ENCODE data around the gene ERVH48-1.
A peak's percentile ranks its signal among the peaks of the same experiment; 100 is the strongest.
"Not testable (repeated sequence)": the region's sequence is repeated elsewhere in the genome, so short reads cannot be mapped to it uniquely, and the experiment has no call there.

Gene ERVH48-1

DNA sequence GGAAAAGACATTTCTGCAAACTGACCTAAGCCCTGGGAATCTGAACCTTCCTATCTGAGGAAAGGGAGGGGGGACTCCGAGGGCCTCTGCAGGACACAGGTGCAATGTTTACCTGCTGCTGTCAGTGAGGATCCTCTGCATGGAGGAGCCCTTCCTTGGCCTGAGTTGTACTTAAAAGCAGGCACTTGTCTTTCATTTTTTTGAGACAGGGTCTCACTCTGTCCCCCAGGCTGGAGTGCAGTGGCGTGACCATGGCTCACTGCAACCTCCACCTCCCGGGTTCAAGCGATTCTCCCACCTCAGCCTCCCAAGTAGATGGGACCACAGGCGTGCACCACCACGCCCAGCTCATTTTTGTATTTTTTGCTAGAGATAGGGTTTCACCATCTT, 13.2 kb upstream of the ERVH48-1 start:
- not testable (repeated sequence) for DNase-seq

DNA sequence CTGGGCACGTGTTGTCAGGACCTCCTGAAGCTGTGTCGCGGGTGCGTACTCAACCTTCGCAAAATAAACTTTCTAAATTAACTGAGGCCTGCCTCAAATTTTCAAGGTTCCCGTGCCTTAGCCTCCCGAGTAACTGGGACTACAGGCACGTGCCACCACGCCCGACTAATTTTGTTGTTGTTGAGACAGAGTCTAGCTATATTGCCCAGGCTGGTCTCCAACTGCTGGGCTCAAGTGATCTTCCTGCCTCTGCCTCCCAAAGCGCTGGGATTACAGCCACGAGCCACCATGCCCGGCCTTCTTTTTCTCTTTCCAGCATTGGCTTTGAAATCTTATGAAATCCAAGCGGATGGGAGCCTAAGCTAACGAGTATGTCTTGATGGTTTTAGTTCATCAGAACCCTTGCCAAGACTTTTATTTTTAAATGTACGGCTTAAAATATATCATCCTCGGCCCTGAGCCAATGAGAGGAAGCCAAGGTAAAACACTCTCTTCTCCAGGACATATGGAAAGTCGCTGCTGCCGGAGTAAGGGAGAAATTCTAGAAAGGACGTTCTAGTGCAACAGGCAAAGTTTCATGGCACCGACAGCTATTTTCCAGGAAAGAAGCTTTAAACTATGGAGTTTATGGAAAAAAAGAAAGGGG, 12.7 kb upstream of the ERVH48-1 start:
- DNase-seq, result no peak

DNA sequence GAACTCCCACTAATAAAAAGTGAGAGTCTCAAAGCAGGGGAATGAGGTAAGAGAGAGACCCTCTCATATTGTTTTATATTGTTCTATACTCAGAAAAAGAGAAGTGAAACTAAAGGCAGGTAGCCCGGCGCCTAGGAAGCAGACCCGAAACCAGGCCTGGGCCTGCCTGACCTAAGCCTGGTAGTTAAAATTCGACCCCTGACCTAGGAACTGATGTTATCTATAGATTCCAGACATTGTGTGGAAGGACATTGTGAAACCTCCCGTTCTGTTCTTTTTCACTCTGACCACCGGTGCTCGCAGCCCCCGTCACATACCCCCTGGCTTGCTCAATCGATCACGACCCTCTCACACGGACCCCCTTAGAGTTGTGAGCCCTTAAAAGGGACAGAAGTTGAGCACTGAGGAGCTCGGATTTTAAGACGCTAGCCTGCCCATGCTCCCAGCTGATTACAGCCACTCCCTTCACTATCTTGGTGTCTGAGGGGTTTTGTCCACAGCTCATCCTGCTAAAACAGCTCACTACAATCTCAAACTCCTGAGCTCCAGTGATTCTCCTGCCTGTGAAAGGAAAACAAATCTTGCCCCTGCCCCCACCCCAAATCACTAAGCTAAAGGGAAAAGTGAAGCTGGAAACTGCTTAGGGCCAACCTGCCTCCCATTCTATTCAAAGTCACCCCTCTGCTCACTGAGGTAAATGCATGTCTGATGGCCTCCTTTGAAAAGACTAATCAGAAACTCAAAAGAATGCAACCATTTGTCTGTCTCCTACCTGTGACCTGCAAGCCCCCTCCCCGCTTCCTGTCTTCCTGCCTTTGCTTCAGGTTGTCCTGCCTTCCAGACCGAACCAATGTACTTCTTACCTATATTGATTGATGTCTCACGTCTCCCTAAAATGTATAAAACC, 11.9 kb upstream of the ERVH48-1 start:
- DNase-seq, result not testable (repeated sequence)

DNA sequence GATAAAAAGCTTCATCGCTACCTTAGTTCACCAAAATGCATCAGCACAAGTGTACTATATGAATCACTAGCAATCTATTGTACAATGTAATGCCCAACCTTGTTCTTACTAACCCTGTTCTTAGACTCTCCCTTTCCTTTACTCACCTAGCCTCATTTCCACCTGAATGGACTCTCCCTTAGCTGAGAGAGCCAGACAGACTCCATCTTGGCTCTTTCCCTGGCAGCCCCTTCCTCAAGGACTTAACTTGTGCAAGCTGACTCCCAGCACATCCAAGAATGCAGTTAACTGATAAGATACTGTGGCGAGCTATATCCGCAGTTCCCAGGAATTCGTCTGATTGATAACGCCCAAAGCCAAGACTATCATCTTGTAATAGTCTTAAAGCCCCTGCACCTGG, 10.9 kb upstream of the ERVH48-1 start:
- DNase-seq, result not testable (repeated sequence)

DNA sequence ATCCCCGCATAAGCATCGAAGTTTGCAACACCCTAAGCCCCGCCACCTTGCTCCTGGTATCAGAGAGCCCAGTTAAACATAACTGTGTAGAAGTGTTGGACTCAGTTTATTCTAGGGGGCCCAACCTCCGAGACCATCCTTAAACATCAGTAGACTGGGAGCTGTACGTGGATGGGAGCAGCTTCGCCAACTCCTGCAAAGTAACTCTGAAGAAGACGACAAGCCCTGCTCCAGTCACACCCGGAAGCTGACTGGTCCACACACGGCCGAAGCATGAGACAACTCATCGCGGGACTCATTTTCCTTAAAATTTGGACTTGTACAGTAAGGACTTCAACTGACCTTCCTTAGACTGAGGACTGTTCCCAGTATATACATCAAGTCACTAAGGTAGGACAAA, 8.5 kb upstream of the ERVH48-1 start:
- not testable (repeated sequence) for DNase-seq

DNA sequence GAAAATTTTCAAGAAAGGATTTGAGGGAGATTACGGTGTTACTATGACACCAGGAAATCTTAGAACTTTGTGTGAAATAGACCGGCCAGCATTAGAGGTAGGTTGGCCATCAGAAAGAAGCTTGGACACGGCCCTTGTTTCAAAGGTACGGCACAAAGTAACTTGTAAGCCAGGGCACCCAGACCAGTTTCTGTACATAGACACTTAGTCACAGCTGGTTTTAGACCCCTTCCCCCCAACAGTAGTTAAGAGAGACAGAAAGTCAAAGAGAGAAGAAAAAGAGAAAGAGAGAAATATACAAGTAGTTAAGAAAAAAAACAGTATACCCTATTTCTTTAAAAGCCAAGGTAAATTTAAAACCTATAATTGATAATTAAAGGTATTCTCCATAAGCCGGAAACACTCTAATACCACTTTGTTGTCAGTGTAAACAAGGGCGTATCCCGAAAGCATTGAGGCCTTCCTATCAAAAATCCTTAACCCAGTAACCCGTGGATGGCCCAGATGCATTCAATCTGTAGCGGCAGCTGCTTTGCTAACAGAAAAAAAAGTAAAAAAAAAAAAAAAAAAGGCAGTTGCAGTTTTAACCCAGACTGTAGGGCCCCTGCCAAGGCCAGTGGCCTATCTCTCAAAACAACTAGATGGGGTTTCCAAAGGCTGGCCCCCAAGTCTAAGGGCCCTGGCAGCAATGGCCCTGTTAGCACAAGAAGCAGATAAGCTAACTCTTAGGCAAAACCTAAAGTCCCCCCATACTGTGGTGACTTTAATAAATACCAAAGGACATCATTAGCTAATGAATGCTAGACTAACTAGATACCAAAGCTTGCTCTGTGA, 7.9 kb upstream of the ERVH48-1 start:
- not testable (repeated sequence) for DNase-seq

DNA sequence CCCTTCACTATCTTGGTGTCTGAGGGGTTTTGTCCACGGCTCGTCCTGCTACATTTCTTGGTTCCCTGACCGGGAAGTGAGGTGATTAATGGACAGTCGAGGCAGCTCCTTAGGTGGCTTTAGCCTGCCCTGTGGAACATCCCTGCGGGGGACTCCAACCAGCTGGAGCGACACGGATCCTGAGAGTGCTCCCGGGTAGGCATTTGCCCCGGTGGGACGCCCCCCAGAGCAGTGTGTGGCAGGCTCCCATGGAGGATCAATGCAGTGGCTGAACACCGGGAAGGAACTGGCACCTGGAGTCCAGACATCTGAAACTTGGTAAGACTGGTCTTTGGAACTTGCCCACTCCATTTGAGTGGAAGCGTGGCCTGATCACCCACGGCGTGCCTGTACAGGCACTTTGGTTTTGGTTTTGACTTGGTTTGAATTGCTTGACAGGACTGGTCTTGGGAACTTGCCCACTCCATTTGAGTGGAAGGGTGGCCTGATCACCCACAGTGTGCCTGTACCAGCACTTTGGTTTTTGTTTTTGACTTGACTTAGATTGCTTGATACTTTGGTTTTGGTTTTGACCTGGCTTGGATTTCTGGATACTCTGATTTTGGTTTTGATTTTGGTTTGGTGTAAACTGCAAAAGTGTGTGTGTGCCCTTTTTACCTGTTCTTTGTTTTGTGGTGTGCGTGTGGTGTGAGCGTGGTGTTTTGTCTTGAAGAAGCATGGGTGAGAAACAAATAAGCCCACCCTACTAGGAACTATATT, 7.1 kb upstream of the ERVH48-1 start:
- not testable (repeated sequence) for DNase-seq

DNA sequence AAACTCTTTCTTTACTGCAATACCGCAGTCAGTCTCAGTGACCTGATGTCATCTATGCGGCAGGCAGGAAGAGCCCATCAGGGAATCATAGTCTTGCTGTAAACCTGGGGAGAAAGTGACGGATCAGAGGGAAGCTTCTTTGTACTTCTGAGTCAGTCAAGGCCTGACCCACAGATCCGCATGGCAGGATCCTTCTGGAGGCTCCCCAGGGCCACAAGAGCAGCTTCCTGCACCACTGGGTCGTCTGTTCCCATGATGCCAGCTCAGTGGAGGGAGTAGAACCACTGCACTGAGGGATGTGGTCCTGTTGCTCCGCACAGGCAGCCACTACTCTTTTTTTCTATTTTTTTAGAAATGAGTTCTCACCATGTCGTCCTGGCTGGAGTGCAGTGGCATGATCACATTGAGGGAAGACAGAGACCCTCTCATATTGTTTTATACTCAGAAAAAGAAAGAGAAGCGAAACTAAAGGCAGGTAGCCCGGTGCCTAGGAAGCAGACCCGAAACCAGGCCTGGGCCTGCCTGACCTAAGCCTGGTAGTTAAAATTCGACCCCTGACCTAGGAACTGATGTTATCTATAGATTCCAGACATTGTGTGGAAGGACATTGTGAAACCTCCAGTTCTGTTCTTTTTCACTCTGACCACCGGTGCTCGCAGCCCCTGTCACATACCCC, 6.3 kb upstream of the ERVH48-1 start:
- DNase-seq, result no peak

DNA sequence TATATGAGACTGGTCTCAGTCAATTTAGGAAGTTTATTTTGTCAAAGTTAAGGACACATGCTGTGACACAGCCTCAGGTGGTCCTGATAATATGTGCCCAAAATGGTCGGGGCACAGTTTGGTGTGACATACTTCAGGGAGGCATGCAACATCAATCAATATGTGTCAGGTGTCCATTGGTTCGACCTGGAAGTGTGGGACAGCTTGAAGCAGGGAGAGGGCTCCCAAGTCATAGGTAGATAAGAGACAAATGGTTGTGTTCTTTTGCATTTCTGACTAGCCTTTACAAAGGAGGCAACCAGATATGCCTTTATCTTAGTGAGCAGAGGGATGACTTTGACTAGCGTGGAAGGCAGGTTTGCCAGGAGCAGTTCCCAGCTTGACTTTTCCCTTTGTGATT, 4.5 kb upstream of the ERVH48-1 start:
- no peak for DNase-seq

DNA sequence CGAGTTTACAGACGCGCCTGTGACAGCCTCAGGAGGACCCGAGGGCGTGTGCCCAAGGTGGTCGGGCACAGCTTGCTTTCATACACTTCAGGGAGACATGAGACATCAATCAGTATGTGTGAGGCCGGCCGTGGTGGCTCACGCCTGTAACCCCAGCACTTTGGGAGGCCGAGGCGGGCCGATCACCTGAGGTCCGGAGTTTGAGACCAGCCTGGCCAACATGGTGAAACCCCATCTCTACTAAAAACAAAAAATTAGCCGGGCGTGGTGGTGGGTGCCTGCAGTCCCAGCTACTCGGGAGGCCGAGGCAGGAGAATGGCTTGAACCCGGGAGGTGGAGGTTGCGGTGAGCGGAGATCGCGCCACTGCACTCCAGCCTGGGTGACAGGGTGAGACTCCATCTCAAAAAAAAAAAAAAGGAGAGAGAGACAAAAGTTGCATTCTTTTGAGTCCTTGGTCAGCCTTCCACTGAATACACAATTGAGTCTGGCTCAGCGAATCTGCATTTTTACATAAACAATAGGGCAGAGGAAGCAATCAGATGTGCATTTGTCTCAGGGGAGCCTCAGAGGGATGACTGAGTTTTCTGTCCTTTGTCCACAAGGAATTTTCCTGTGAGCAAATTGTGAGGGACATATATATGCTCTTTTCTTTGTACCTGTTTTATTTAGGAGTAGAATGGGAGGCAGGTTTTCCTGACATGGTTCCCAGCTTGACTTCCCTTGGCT, 2.2 kb upstream of the ERVH48-1 start:
- not testable (repeated sequence) for DNase-seq

DNA sequence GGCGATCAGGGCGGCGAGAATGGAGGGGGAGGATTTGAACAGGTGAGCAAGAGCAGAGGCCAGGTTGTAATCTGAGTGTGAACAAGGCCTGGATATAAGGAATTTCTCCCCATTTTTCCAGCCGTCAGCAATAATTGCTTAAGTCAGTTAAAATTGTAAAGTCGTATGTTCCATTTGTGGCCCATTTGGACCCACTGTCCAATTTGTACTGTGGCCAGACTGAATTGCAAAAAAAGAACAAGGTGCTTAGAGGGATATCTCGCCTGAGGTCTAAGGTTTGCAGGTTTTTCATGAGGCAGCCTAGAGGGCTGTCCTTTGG, 1.0 kb downstream of the ERVH48-1 start:
- no peak for DNase-seq

DNA sequence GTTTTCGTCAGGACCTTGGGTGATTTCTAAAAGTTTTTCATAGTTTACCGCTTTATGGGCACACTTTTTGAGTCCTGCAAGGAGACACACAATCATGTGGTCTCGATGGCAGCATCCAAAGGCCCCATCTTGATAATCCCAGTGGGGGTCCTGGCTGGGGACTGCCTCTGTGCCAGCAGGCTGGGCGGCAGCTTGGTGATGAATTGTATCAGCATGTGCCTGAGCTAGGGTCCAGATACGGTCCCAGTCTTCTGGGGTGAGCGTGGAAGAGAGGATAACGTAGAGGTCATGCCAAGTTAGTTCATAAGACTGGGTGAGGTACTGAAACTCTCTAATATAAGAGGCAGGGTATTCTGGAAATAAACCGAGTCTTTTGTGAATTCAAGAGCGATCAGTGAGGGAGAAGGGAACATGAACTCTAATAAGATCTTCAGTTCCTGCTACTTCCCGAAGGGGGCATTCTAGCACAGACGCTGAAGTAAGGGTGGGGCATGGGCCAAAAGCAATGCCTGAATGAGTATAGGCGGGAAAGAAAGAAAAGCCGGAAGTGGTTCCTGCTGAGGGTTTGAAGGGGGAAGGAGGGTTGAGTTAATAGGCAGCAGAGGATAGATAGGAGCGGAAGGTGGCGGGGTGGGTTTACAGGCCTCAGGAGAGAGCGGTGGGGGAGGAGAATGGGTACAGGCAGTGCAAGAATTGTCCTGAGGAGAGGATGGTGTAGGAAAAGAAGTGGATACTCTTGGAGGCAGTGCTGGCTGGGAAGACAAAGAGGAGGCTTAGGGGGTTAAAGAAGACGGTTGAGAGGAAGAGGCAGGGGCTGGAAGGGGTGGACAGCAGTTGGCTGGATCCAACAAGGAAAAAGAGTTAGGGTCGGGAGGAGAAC, 1.6 kb downstream of the ERVH48-1 start:
- peak; percentile 75 for DNase-seq

DNA sequence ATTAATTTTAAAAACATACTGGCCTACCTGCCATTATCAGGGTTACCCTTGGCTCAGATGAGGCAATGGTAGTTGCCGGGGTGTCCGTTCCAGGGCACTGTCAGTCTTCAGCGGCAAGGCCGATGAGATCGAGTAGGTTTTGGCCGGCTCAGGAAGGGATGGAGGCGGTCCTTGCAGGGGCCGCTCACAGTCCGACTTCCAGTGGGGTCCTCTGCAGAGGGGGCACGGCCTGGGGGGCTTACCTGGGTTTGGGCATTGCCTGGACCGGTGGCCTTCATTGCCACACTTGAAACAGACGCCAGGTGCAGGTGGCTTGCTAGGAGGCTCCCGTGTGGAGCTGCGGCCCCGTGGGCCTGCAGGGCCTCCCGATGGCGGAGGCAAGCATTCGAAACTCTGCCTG, 2.5 kb downstream of the ERVH48-1 start:
- DNase-seq, result no peak

DNA sequence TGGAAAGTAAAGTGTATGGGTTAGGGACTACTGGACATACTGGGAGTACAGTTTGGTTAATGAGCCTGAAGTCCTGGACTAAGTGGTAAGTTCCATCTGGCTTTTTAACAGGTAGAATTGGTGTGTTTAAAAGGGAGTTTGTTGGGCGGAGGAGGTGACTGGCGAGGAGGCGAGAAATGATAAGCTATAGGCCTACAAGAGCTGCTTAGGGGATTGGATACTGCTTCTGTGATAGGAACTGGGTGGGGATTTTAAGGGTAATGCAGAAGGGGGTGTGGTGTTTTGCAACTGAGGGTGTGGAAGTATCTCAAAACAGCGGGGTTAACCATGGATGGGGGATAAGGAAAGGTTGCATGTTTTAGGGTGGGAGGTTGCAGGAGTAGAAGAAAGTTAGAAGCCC, 3.5 kb downstream of the ERVH48-1 start:
- DNase-seq, result no peak

DNA sequence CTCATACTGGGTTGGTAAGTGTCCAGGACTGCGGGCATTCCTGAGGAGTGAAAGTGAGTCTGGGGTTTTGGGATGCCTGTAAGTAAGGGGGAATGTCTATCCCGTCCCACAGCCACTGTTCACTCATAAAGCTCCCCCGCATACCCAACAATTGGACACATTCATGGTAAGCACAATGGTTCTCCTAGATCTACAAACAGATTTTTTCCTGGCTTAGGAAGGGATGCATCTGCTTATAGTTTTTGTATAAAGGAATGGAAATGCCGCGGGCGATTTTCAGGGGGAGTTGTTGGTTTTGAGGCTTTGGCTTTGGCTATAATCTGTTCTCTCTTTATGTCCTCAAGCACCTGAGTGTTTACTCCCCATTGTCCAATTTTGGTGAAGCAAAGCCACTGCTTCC, 7.1 kb downstream of the ERVH48-1 start:
- DNase-seq, result no peak

DNA sequence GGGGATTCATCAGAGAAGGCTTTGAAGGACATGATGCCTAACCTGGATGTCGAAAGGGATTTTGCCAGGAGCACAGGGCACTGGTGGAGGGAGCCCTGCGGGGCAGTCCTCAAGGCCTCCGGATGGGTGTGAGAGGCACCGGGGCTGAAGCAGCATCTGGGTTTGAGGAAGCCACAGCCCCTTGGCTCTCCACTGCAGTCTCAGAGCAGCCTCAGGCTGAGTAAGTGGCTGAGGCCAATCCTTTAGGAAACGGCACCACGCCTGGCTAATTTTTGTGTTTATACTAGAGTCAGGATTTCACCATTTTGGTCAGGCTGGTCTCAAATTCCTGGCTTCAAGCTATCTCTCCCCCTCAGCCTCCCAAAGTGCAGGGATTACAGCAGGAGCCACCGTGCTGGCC, 12.0 kb downstream of the ERVH48-1 start:
- DNase-seq, result no peak

DNA sequence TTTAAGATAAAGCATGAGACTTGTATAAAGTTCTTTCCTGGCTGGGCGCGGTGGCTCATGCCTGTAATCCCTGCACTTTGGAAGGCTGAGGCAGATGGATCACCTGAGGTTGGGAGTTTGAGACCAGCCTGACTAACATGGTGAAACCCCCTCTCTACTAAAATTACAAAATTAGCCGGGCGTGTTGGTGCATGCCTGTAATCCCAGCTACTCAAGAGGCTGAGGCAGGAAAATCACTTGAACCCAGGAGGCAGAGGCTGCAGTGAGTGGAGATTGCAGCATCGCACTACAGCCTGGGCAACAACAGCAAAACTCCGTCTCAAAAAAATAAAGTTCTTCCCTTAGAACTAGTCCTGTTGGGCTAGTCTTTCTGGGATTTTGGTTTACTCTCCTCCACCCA, 13.5 kb downstream of the ERVH48-1 start:
- not testable (repeated sequence) for DNase-seq

DNA sequence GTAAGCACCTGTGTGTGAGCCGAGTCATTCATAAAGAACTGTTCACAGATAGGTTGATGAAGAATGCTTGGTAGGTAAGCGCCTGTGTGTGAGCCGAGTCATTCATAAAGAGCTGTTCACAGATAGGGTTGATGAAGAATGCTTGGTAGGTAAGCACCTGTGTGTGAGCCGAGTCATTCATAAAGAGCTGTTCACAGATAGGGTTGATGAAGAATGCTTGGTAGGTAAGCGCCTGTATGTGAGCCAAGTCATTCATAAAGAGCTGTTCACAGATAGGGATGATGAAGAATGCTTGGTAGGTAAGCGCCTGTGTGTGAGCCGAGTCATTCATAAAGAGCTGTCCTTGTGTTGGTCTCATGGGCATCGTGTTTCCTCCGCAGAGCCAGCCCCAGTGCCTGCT, 16.9 kb downstream of the ERVH48-1 start:
- not testable (repeated sequence) for DNase-seq

DNA sequence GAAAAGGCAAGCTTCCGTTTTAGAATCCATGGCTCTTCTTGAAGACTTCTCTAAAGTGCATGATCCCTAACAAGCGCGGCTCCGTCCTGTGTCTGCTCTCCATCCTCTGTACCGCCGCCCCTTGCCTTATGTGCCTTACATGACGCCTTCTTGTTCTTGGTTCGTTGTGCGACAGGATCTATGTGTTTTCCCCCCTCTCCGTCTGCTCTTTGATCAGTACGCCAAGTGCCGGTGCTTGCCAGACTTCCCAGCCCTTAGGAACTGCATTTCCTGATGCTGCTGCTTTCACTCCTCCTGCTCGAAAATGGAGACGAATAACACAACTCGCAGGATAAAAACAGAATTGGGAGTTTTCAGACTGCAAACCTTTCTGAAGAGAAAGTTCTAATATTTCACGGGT, 19.2 kb downstream of the ERVH48-1 start:
- DNase-seq, result no peak

DNA sequence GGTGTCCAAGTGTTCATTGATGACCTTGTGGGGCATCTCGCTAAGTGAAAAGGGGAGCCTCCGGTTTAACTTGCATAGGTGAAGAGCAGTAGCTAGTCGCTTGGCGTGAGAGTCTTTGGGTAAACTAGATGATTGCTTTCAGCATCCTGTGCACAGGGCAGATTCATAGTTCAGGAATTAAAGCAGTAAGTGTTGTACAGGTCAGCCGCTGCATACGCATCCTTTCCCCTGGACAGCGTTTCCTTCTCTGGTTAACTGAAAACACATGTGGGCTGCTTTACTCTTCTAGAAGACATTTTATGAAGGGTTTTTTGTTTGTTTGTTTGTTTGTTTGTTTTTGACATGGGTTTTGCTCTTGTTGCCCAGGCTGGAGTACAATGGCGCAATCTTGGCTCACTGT, 20.2 kb downstream of the ERVH48-1 start:
- DNase-seq, result no peak

Measured in CD4-positive, alpha-beta T cell treated with Interleukin-6 for 4 hours (primary cell).